Choroid plexus epithelial cell (primary cell): ENCODE results near the gene MUCL3.

ENCODE experiments used
- DNase-seq: peaks from one replicate; pipeline ENCODE4 v3.0.0-alpha.2; 2010; ENCODE audit warnings: low read depth
- H3K4me3 ChIP-seq: 2 replicates; pipeline ENCODE4 v1.5.1; 2011; ENCODE audit warnings: low read depth, mild to moderate bottlenecking, control low read depth, low read length, moderate library complexity
- CTCF ChIP-seq: conservative IDR thresholded peaks from 2 replicates; pipeline ENCODE4 v1.5.1; 2011; ENCODE audit warnings: low read depth, mild to moderate bottlenecking, control low read depth, inconsistent platforms, low read length, moderate library complexity

MUCL3 gene

DNA sequence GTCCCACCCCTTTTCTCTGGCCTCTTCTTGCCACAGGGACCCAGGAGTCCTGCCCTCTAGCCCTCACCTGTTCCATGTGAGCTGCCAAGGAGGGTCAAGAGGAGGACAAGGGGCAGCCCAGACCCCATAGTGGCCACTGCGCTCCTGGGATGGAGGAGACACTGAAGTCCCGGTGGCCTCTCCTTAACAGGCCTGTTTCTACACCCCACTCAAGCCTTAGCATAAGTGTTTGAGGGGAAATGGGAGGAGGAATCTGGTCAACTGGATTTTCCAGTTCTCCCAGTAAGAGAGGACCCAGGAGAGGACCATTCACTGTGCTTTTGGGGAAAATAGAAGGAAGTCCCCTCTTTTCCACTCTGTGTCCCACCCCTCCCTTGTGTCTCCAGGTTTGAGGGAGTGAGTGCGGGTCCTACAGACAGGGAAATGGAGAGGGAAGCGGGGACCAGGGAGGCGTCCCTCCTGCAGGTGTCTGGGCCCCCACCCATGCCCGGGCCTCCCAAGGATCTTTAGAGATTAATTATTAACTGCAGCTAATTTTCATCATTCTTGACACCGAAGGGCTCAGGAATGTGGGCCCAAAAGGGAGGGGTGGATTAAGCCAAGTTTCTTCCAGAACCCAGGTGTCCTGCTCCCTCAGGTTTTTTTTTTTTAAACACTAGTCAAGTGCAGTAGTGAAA, 8.7 kb upstream of the MUCL3 start, which contains the start of gene SFTA2:
TSS of gene SFTA2 (minus strand) at position 202 of the 677 bp plus-strand sequence. CDS start at position 128, 74 bp downstream.
- no peak for DNase-seq
- no peak for TF ChIP-seq CTCF
- H3K4me3 ChIP-seq: no peak within 1 kb of the TSS

DNA sequence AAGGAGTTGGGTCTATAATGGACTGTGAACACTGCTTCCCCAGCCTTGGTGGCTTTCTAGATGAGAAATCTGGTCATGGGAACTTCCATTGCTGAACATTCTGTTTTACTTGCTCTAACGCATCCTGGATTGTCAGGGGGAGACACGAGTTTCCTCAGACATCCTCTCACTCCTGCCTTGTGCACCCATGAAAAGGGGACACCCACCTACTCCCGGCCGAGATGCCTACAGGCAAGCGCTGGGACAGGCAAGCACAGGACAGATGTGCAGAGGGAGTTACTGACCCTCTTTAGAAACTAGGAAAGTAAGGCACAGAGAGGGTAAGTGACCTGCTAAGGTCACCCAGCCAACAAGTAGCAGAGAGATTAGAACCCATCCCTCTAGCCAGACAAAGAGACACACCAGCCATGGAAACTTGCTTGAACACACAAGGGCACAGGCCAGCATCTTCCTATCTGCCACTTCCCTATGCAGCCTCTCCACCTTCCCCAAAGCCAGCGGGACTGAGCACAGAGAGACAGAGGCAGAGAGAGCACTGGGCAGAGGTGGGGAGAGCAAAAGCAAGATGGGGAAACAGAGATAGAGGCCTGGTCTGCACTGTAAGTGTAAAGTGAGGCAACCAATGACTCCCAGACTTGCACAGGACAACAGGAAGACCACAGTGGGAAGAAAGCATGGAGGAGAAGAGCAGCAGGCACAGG, 8.0 kb upstream of the MUCL3 start:
- H3K4me3 ChIP-seq: no peak overlapping the region
- TF ChIP-seq CTCF: no peak
- no peak for DNase-seq

GRCh38 chr6:30935018-30935417, 5.8 kb upstream of the MUCL3 start:
- TF ChIP-seq CTCF: no peak
- no peak overlapping the region for H3K4me3 ChIP-seq
- peak; percentile 73 for DNase-seq

GRCh38 chr6:30937265-30937664, 3.5 kb upstream of the MUCL3 start:
- no peak for DNase-seq
- no peak overlapping the region for H3K4me3 ChIP-seq
- no peak for TF ChIP-seq CTCF

DNA sequence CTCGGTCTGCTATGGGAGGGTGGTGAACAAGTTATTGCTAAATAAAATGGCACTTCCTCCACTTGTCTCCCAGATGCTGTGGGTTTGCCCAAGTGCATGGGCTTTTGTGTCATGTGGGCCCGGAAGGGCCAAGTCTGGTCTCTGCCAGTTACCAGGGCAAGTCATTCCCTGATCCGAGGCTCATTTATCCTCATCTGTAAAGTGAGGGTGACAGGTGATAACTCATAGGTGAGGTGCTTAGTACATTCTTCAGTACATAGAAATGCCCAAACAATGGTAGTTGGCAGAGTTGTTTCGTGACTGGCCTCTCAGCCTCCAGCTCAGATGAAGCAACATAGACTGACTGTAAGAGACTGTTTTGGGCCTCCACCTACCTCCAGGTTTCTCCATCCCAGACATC, 2.0 kb upstream of the MUCL3 start:
- no peak for TF ChIP-seq CTCF
- no peak overlapping the region for H3K4me3 ChIP-seq

GRCh38 chr6:30939473-30939872, 1.3 kb upstream of the MUCL3 start:
- TF ChIP-seq CTCF: no peak
- DNase-seq: no peak
- no peak overlapping the region for H3K4me3 ChIP-seq

More for the DNA sequence above, 2.0 kb upstream of the MUCL3 start:
- no peak for DNase-seq
